ENCODE data around the gene RGL2. TPM values are rescaled to one million over a fixed set of nuclear protein-coding genes. Genes with fewer than 3 reads are reported as not detected.
A peak's percentile ranks its signal among the peaks of the same experiment; 100 is the strongest.
"Not testable (repeated sequence)": the region's sequence is repeated elsewhere in the genome, so short reads cannot be mapped to it uniquely, and the experiment has no call there.

The RGL2 gene
- total RNA-seq, 2 experiments from 2014 or later, result 19.9 to 21.5 TPM

DNA sequence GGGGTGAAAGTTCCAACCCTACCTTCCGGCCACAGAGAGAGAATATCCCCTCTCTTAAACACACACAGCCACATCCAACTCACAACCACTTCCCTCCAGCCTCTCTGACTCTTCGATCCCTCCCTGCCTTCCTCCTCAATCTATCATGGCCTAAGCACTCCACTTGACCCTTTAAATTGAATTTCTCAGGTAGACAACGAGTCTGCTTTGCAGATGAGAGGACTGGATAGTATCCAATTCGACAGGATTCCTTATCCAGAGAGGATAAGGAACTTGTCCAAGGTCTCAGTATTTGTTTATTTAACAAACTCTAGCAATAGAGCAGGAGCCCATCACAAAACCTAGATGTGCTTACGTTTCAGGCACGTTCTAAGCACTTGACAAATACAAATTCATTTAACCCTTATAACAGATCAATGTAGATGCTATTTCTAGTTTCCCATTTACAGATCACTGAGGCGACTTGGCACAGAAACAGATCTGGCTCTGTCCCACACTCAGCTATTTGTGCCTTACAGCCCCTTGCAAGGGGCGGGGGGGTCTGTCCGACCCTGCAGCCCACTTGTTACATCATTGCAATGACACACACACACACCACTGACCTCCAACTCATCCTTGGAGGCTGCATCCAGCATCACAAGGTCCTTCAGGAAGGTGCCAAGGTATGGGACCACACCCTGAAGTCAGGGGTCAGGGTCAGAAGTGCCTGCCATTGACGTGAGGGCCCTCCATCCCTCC is 4.5 kb downstream of the RGL2 start:
- DNase-seq (no peak), ATAC-seq (no peak)
- H3K4me3 Mint-ChIP-seq, result no peak overlapping the region
- ChIA-PET CTCF (no interaction called here), POLR2A (no interaction called here)
- H3K4me1 Mint-ChIP-seq, result peaks cover 28% of the 10 kb centered on the region
- no peaks in the 10 kb centered on the region for H3K27me3 Mint-ChIP-seq
- H3K9me3 Mint-ChIP-seq (ENCODE audit: low read depth), result no peaks in the 10 kb centered on the region
- H3K27ac Mint-ChIP-seq, result peak overlapping the region; percentile 1
- H3K36me3 Mint-ChIP-seq (ENCODE audit: low read depth), result peaks cover 27% of the 10 kb centered on the region
- intact Hi-C loops (cut with DNase I, micrococcal nuclease), result no loop called here

DNA sequence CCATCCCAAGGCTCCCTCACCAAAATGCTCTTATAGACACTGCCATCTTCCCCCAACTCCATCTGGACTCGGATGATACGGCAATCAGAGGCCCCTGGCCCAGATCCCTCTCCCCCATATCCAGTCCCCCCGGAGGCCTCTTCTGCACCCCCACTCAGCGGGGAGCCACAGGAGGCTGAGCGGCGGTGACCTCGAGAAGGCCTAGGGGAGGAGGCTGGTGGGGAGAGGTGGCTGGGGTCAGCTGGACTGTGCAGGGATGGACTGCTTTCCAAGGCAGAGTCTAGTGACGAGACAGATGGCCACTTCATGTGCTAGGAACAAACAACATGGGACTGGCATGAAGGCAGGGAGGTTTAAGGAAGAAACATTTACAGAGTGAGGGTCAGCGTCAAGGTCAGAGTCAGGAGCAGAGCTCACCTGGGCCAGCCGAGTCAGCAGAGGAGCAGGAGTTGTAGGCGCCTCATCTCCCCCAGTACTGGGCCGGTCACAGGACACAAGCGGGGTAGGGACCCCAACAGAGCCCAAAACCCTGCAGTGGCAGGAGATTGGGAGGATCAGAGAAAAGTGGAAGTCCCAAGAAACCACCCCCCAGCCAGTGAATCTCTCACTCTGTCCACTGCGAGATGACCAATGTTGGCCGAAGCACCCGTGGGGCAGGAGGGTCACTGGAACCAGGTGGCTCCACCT is 5.6 kb downstream of the RGL2 start:
- no peak for DNase-seq
- H3K36me3 Mint-ChIP-seq (ENCODE audit: low read depth), result peaks cover 30% of the 10 kb centered on the region
- H3K27me3 Mint-ChIP-seq, result no peaks in the 10 kb centered on the region
- peaks cover 30% of the 10 kb centered on the region for H3K4me1 Mint-ChIP-seq
- ChIA-PET POLR2A (no interaction called here), CTCF (interaction anchor here (0.5 to 0.9 kb wide), 2 partner anchors 52 to 183 kb away, joined by 3 read pairs; no protein-coding TSS in a partner anchor)
- H3K9me3 Mint-ChIP-seq (ENCODE audit: low read depth), result no peaks in the 10 kb centered on the region
- no peak overlapping the region for H3K27ac Mint-ChIP-seq
- no peak overlapping the region for H3K4me3 Mint-ChIP-seq
- intact Hi-C loops (cut with DNase I, micrococcal nuclease), result no loop called here
- no peak for ATAC-seq

DNA sequence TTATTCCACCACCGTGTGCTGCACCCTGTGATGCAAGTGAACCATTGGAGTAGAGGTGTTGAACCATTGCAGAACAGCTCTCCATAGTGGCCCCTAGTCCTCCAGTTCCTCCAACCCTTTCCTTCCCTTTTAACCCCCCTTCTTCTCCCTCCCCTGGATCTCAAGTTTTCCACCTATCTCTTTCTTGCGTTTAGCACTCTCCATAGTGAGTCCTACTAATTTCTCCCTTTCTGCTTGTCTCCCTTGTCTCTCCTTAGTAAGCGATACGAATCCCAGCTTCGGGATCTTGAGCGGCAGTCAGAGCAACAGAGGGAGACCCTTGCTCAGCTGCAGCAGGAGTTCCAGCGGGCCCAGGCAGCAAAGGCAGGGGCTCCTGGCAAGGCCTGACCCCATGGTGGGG is 8.3 kb downstream of the RGL2 start:
- ATAC-seq, result no peak
- CTCF ChIA-PET, result interaction anchor here (0.6 to 3.0 kb wide), 5 partner anchors 9 to 171 kb away, joined by 3 to 17 read pairs (median 7); partner anchors contain the start of genes B3GALT4 and RGL2

DNA sequence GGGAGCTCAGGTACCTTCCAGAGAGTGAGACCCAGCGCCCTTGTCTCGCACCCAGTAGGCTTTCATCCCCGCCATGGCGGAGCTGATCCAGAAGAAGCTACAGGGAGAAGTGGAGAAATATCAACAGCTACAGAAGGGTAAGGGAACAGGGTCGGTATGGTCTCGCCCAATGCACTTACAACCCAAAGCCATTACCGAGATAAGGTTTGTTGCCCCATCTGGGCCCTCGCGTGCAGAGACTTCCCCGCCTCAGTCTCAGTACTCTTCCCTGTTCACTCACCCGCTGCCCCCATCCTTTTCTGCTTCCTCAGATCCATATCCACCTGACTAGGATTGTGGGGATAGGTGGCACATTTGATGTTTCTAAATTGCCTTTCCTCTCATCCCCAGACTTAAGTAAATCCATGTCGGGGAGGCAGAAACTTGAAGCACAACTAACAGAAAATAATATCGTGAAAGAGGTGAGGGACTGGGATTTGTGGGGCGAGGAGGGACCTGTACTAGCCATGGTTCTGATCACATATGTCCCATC is 8.9 kb downstream of the RGL2 start:
- Mint-ChIP-seq H3K36me3 (ENCODE audit: low read depth) (peaks cover 47% of the 10 kb centered on the region), H3K4me1 (peaks cover 37% of the 10 kb centered on the region), H3K27me3 (no peaks in the 10 kb centered on the region), H3K27ac (peak overlapping the region; percentile 97), H3K4me3 (peak overlapping the region; percentile 98), H3K9me3 (ENCODE audit: low read depth) (no peaks in the 10 kb centered on the region)
- ATAC-seq (no peak), DNase-seq (no peak)
- intact Hi-C loops (cut with DNase I, micrococcal nuclease), result loop anchor here (1.0 to 5.0 kb wide), 12 partner anchors 9 to 1113 kb away; partner anchors contain the start of genes B3GALT4 (in 2 of the 2), KIFC1 (in 2 of the 2), AGPAT1 (in 1 of the 2) and LEMD2 (in 1 of the 2)
- POLR2A ChIA-PET, result interaction anchor here (0.6 to 2.9 kb wide), 8 partner anchors 9 to 437 kb away, joined by 3 to 25 read pairs (median 4); partner anchors contain the start of genes B3GALT4, RGL2, RPS18 and VPS52
- CTCF ChIA-PET, result interaction anchor here (0.6 to 3.0 kb wide), 7 partner anchors 9 to 281 kb away, joined by 3 to 17 read pairs (median 7); partner anchors contain the start of genes B3GALT4 and RGL2

More for the DNA sequence above, 8.3 kb downstream of the RGL2 start:
- Mint-ChIP-seq H3K4me3 (peak overlapping the region; percentile 98), H3K36me3 (ENCODE audit: low read depth) (peaks cover 46% of the 10 kb centered on the region), H3K4me1 (peaks cover 37% of the 10 kb centered on the region), H3K9me3 (ENCODE audit: low read depth) (no peaks in the 10 kb centered on the region), H3K27ac (peak overlapping the region; percentile 97), H3K27me3 (no peaks in the 10 kb centered on the region)
- intact Hi-C loops (cut with DNase I, micrococcal nuclease), result no loop called here
- POLR2A ChIA-PET, result interaction anchor here (2.9 kb wide), 1 partner anchor 14 kb away, joined by 25 read pairs; the partner anchor contains the start of gene B3GALT4
- DNase-seq, result no peak

DNA sequence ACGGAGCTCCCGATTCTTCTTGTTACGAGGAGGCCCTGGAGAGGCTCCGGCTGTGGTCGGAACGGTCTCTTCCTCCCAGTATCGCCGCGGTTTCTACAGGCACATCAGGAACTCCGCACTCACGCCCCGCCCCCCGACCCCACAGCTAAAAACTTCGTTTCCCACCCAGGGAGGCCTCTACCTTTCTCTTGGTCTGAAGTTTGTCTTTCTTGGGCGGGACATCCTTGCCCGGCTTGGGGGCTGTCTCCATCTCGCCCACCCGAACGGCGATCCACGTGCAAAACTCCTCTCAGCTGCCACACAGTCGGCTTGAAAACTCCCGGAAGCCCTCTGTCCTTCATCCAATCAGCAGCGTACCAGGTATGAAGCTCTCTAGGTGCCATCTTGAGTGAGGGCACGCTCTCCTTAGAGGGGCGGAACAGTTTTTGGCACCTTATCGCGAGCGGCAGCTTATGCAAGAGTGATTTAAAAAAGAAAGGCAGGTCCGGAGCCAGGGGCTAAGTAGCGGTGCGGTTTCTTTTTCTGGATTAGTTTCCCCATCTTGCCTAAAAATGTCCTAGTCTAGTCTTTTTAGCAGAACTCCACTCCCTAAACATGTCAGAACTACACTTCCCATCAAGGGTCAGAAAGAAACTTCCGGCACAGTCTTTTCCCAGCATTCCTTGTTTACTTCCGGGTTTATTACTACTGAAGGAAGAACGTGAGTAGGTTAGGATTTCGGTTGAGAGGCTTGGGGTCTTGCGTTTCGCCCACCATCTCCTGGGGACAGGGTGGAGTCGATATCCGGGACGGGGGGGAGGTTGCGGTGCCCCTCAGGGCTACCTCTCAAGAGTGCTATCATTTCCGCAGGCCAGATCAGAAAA is 9.6 kb downstream of the RGL2 start, which contains the start of the genes PFDN6 and WDR46:
TSS of gene PFDN6 (plus strand) at position 681 of the 863 bp plus-strand sequence. CDS start 256 bp downstream, outside the sequence.
TSS of gene WDR46 (minus strand) at position 319 of the 863 bp plus-strand sequence. CDS start at position 250, 69 bp downstream.
- H3K27me3 Mint-ChIP-seq, result no peaks in the 10 kb centered on the region
- intact Hi-C loops (cut with DNase I, micrococcal nuclease), result loop anchor here (1.0 to 5.0 kb wide), 12 partner anchors 10 to 1112 kb away; partner anchors contain the start of genes B3GALT4 (in 2 of the 2), KIFC1 (in 2 of the 2), AGPAT1 (in 1 of the 2) and LEMD2 (in 1 of the 2)
- peaks cover 52% of the 10 kb centered on the region for H3K36me3 Mint-ChIP-seq (ENCODE audit: low read depth)
- CTCF ChIA-PET, result interaction anchor here (0.5 to 3.0 kb wide), 9 partner anchors 10 to 422 kb away, joined by 3 to 17 read pairs (median 6); partner anchors contain the start of genes B3GALT4, HLA-DPA1, RGL2 and RPS18
- H3K4me3 Mint-ChIP-seq, result peak within 1 kb of the TSS; percentile 98
- ATAC-seq, result peak; percentile 98
- H3K4me1 Mint-ChIP-seq, result peaks cover 37% of the 10 kb centered on the region
- peak within 1 kb of the TSS; percentile 97 for H3K27ac Mint-ChIP-seq
- POLR2A ChIA-PET, result interaction anchor here (0.6 to 2.9 kb wide), 12 partner anchors 10 to 436 kb away, joined by 3 to 25 read pairs (median 3); partner anchors contain the start of genes B3GALT4, RGL2, RPS18 and VPS52
- DNase-seq, result peak; percentile 87
- no peaks in the 10 kb centered on the region for H3K9me3 Mint-ChIP-seq (ENCODE audit: low read depth)

DNA sequence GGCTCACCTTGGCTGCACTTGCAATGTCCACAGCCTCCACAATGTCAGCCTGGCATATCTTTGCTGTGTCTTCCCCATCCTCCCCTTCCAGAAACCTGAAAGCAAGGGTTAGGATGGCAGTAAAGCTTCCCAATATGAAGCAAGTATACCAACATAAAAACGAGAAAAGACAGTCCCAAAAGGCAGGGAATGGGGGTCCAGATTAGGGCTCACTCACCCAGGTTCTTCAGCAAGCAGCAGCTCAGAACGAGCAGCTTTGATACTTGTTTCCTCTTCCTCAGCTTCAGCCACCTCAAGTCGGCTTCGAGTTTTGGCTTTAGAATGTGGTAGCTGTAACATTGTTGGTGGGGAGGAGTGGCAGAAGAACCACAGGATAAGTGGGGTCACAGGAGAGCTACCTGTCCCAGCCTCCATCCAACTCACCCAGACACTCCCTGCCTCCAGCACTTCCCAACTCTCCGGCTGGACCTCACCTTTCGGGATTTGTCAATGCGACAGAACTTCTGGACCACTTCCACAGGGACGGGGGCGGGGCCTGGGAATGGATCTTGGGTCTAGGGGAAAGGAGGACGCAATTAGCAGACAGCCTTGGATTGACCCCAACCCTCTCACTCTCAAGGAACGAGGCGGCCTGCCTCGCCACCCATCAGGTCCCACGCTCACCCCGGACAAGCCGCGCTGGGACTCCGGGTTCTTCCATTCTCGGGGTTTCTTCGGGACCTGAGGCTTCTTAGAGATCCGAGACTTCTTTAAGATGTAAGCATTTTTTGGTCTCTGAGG is 10.4 kb downstream of the RGL2 start:
- intact Hi-C loops (cut with DNase I, micrococcal nuclease), result loop anchor here in 1 of 2 experiments (2.0 to 5.0 kb wide), 2 partner anchors 122 to 1111 kb away; partner anchors contain the start of genes AGPAT1, PHF1 and RNF5
- Mint-ChIP-seq H3K9me3 (ENCODE audit: low read depth) (no peaks in the 10 kb centered on the region), H3K27me3 (no peaks in the 10 kb centered on the region), H3K36me3 (ENCODE audit: low read depth) (peaks cover 53% of the 10 kb centered on the region), H3K4me1 (peaks cover 37% of the 10 kb centered on the region), H3K4me3 (peak overlapping the region; percentile 98), H3K27ac (peak overlapping the region; percentile 97)
- POLR2A ChIA-PET, result interaction anchor here (0.6 to 2.9 kb wide), 8 partner anchors 11 to 131 kb away, joined by 3 to 25 read pairs (median 4); partner anchors contain the start of genes B3GALT4, RGL2, RPS18 and VPS52
- DNase-seq, result no peak
- CTCF ChIA-PET, result interaction anchor here (0.5 to 3.0 kb wide), 10 partner anchors 10 to 421 kb away, joined by 3 to 17 read pairs (median 5); partner anchors contain the start of genes B3GALT4, HLA-DPA1, RGL2 and RPS18
- ATAC-seq, result no peak

DNA sequence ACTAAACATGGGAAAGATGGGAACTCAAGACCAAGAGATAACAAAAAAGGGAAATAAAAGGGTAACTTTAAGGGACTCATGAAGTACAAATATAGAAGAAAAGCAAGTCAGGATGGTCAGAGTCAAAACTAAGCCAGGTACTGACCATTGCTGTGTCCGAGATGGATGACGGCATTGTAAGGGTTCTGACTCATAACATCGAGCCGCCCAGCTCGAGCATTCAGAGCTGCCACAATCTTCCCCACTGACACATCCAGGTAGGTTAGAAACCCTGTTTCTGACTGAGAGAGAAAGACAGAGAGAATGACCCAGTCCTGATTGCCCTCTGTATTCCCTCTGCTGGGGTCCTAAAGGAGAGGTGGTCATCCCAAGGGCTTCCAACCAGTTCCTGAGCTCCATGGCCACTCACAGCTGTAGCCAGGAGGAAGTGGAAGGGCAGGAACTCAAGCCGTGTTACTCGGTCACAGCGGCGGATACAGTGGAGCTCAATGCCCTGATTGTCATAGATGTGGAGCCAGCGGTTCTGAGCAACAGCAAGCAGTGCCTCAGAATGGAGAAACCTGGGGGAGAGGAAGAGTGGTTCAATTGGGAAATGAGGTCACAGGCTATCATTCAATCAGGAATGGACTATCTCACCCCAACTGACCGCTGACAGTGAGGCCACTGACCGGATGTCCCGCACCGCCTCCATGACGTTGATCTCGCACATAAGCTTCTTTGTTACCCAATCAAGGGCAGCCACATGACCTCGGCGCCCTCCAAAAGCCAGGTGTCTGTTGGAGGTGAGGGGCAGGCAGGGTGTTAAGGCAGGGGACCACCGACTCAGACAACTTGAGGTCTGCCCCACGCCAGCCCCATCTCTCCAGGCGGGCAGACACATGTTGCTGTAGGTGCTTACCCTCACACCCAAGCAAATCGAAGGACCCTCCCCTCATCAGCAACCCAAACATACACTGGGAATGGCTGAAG is 11.5 kb downstream of the RGL2 start:
- intact Hi-C loops (cut with DNase I, micrococcal nuclease), result loop anchor here in 1 of 2 experiments (5.0 kb wide), 1 partner anchor 1110 kb away; the partner anchor contains the start of genes AGPAT1 and RNF5
- peaks cover 37% of the 10 kb centered on the region for H3K4me1 Mint-ChIP-seq
- no peaks in the 10 kb centered on the region for H3K9me3 Mint-ChIP-seq (ENCODE audit: low read depth)
- DNase-seq (no peak), ATAC-seq (no peak)
- H3K27ac Mint-ChIP-seq, result peak overlapping the region; percentile 55
- POLR2A ChIA-PET, result interaction anchor here (1.4 to 2.4 kb wide), 2 partner anchors 10 to 12 kb away, joined by 5 to 14 read pairs; partner anchors contain the start of genes B3GALT4 and RGL2
- H3K36me3 Mint-ChIP-seq (ENCODE audit: low read depth), result peaks cover 48% of the 10 kb centered on the region
- H3K27me3 Mint-ChIP-seq, result no peaks in the 10 kb centered on the region
- peak overlapping the region; percentile 98 for H3K4me3 Mint-ChIP-seq
- CTCF ChIA-PET, result interaction anchor here (0.5 to 2.3 kb wide), 4 partner anchors 12 to 307 kb away, joined by 3 to 17 read pairs (median 4); partner anchors contain the start of gene RGL2

DNA sequence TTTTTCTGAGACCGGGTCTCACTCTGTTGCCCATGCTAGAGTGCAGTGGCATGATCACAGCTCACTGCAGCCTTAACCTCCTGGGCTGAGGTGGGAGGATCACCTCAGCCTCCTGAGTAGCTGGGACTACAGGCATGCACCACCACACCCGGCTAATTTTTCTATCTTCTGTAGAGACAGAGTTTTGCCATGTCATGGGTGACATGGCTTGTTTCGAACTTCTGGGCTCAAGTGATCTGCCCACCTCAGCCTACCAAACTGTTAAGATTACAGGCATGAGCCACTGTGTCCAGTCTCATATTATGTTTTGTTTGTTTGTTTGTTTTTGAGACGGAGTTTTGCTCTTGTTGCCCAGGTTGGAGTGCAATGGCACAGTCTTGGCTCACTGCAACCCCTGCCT is 13.5 kb downstream of the RGL2 start:
- CTCF ChIA-PET; H3K4me3 Mint-ChIP-seq; DNase-seq; H3K9me3 Mint-ChIP-seq (ENCODE audit: low read depth); POLR2A ChIA-PET; ATAC-seq; H3K27ac Mint-ChIP-seq; H3K27me3 Mint-ChIP-seq: not testable (repeated sequence)
- intact Hi-C loops (cut with DNase I, micrococcal nuclease), result loop anchor here in 1 of 2 experiments (5.0 kb wide), 1 partner anchor 1108 kb away; the partner anchor contains the start of genes AGPAT1 and RNF5
- Mint-ChIP-seq H3K4me1 (peaks cover 24% of the 10 kb centered on the region), H3K36me3 (ENCODE audit: low read depth) (peaks cover 34% of the 10 kb centered on the region)

All from activated CD4-positive, alpha-beta T cell treated with anti-CD3 and anti-CD28 coated beads for 36 hours (primary cell).